ENCODE results near the gene CACNA1C. TPM values are rescaled to one million over a fixed set of nuclear protein-coding genes. Genes with fewer than 3 reads are reported as not detected.

Gene CACNA1C
- total RNA-seq, 1 donor from 2014 or later: 102 TPM

DNA sequence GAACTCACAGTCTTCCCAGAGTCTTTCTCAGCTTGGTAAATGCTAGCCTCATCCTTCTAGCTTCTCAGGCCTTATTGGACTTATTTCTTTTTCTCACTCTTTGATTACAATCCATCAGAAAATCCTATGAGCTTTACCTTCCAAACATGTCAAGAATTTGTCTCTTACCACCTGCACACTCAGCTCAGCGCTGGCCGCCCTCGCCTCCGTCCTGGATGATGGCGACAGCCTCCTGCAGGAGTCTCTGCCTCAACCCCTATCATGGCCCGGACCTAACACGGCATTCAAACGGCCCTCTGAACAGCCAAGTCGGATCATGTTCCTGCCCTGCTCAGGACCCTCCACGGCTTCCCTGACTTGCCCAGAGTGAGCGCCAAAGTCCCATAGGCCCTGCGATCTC is 408.9 kb downstream of the CACNA1C start:
- no peaks in the 10 kb centered on the region for H3K27me3 ChIP-seq
- no peak overlapping the region for H3K4me3 ChIP-seq
- TF ChIP-seq CTCF (IDR thresholded peaks at IDR 0.05): no peak
- no peak for DNase-seq (ENCODE audit: low spot score in 2 of 2)
- no peaks in the 10 kb centered on the region for H3K4me1 ChIP-seq
- no peaks in the 10 kb centered on the region for H3K9me3 ChIP-seq
- no peak overlapping the region for H3K27ac ChIP-seq
- intact Hi-C loops (cut with DNase I): no loop called here
- peaks cover 8 to 38% of the 10 kb centered on the region in 2 donors for H3K36me3 ChIP-seq

DNA sequence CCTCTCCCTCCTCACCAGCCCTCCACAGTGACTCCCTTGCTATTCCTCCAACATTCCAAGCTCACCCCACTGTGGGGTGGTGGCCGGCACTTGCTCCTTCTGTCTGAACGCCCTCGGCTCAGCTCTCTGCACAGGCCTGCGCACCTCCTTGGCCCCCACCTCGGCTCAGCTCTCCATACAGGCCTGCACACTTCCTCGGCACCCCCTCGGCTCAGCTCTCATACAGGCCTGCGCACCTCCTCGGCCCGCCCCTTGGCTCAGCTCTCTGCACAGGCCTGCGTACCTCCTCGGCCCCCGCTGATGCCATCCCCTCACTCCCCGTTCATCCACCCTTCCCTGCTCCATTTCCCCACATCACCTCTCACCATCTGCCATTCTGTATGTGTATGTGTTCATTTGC is 409.3 kb downstream of the CACNA1C start:
- intact Hi-C loops (cut with DNase I): no loop called here
- no peak for TF ChIP-seq CTCF (IDR thresholded peaks at IDR 0.05)
- no peaks in the 10 kb centered on the region for H3K4me1 ChIP-seq
- no peak overlapping the region for H3K4me3 ChIP-seq
- H3K27me3 ChIP-seq: no peaks in the 10 kb centered on the region
- peaks cover 8 to 38% of the 10 kb centered on the region in 2 donors for H3K36me3 ChIP-seq
- no peak overlapping the region for H3K27ac ChIP-seq
- no peaks in the 10 kb centered on the region for H3K9me3 ChIP-seq
- no peak for DNase-seq (ENCODE audit: low spot score in 2 of 2)

DNA sequence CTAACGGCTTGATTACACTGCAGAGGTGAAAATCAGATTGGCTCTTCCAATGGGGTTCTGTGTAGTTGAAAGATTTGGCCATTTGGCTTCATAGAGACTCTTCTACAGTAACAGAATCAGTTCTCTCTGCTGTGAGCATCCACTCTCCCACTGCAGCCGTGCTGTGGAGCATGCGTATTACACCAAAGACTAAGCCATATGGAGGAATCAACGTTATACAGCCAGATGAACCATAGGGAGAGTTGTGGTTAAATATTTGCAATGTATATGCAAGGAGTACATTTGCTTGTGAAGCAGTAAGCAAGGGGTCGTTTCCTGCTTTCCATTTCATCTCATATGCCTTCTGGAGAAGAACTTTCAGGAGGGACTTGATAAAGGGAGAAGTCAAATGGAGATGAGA is 410.9 kb downstream of the CACNA1C start:
- H3K9me3 ChIP-seq: no peaks in the 10 kb centered on the region
- H3K27ac ChIP-seq: no peak overlapping the region
- no peak for DNase-seq (ENCODE audit: low spot score in 2 of 2)
- no peaks in the 10 kb centered on the region for H3K4me1 ChIP-seq
- no peak for TF ChIP-seq CTCF (IDR thresholded peaks at IDR 0.05)
- intact Hi-C loops (cut with DNase I): no loop called here
- peaks cover 11 to 24% of the 10 kb centered on the region in 2 donors for H3K36me3 ChIP-seq
- H3K4me3 ChIP-seq: no peak overlapping the region
- H3K27me3 ChIP-seq: no peaks in the 10 kb centered on the region

GRCh38 chr12:2465681-2466080 is 412.9 kb downstream of the CACNA1C start:
- Histone ChIP-seq H3K36me3 (peaks cover 7 to 15% of the 10 kb centered on the region in 2 donors), H3K27ac (no peak overlapping the region), H3K27me3 (no peaks in the 10 kb centered on the region), H3K4me1 (no peaks in the 10 kb centered on the region), H3K9me3 (no peaks in the 10 kb centered on the region), H3K4me3 (no peak overlapping the region)
- DNase-seq (ENCODE audit: low spot score in 2 of 2): no peak
- no peak for TF ChIP-seq CTCF (IDR thresholded peaks at IDR 0.05)
- intact Hi-C loops (cut with DNase I): no loop called here

GRCh38 chr12:2466211-2466610 is 413.4 kb downstream of the CACNA1C start:
- H3K27ac ChIP-seq: no peak overlapping the region
- no peak for DNase-seq (ENCODE audit: low spot score in 2 of 2)
- H3K36me3 ChIP-seq: peaks cover 7 to 15% of the 10 kb centered on the region in 2 donors
- no peaks in the 10 kb centered on the region for H3K27me3 ChIP-seq
- H3K4me3 ChIP-seq: no peak overlapping the region
- no peaks in the 10 kb centered on the region for H3K9me3 ChIP-seq
- no peaks in the 10 kb centered on the region for H3K4me1 ChIP-seq
- no peak for TF ChIP-seq CTCF (IDR thresholded peaks at IDR 0.05)
- intact Hi-C loops (cut with DNase I): no loop called here
